HG02840 (cell line): Measurements from ENCODE around the gene ZYX.
"Not testable (repeated sequence)": the region's sequence is repeated elsewhere in the genome, so short reads cannot be mapped to it uniquely, and the experiment has no call there.

Experiments used
- ATAC-seq: cut with Tn5 transposase; IDR thresholded peaks from one replicate; pipeline ENCODE4 v1.9.1; 2021; ENCODE audit warnings: mild to moderate bottlenecking, moderate library complexity, moderate number of reproducible peaks; ENCODE audit not compliant: unreplicated experiment, low FRiP score

Gene ZYX

GRCh38 chr7:143395187-143396149 lies 14.3 kb downstream of the ZYX start:
- ATAC-seq: no peak

- ATAC-seq: no peak
These were observed 15.0 kb downstream of the ZYX start for GRCh38 chr7:143396182-143396581.

GRCh38 chr7:143396625-143397556 lies 15.7 kb downstream of the ZYX start:
- ATAC-seq: no peak

- no peak for ATAC-seq
These were observed 16.8 kb downstream of the ZYX start for GRCh38 chr7:143397710-143398530.

- ATAC-seq: no peak
These were observed 17.5 kb downstream of the ZYX start for GRCh38 chr7:143398616-143399015.

GRCh38 chr7:143399151-143399550 lies 18.0 kb downstream of the ZYX start:
- no peak for ATAC-seq

GRCh38 chr7:143399642-143400041 lies 18.5 kb downstream of the ZYX start:
- ATAC-seq: no peak

- ATAC-seq: no peak
These were observed 20.1 kb downstream of the ZYX start for GRCh38 chr7:143401265-143401664.

- not testable (repeated sequence) for ATAC-seq
These were observed 21.1 kb downstream of the ZYX start for GRCh38 chr7:143402233-143402632.

GRCh38 chr7:143405173-143406001 lies 24.2 kb downstream of the ZYX start:
- no peak for ATAC-seq

GRCh38 chr7:143406002-143406357 lies 24.8 kb downstream of the ZYX start:
- no peak for ATAC-seq

GRCh38 chr7:143407287-143408251 lies 26.4 kb downstream of the ZYX start:
- ATAC-seq: no peak

- no peak for ATAC-seq
These were observed 27.1 kb downstream of the ZYX start for GRCh38 chr7:143408252-143408685.

GRCh38 chr7:143408686-143409561 lies 27.8 kb downstream of the ZYX start, which contains the start of gene EPHA1:
TSS of gene EPHA1 (minus strand) at chr7:143408856. CDS start at chr7:143408805, 51 bp downstream.
- no peak for ATAC-seq

- no peak for ATAC-seq
These were observed 29.4 kb downstream of the ZYX start for GRCh38 chr7:143410521-143411004.

- no peak for ATAC-seq
These were observed 31.0 kb downstream of the ZYX start for GRCh38 chr7:143411976-143412708.
